ENCODE results near the gene EIF3J. TPM values are rescaled to one million over a fixed set of nuclear protein-coding genes. Genes with fewer than 3 reads are reported as not detected.
"Not testable (repeated sequence)": the region's sequence is repeated elsewhere in the genome, so short reads cannot be mapped to it uniquely, and the experiment has no call there.

Gene EIF3J
- polyA plus RNA-seq, 1 donor from 2014 or later: 52.9 TPM

DNA sequence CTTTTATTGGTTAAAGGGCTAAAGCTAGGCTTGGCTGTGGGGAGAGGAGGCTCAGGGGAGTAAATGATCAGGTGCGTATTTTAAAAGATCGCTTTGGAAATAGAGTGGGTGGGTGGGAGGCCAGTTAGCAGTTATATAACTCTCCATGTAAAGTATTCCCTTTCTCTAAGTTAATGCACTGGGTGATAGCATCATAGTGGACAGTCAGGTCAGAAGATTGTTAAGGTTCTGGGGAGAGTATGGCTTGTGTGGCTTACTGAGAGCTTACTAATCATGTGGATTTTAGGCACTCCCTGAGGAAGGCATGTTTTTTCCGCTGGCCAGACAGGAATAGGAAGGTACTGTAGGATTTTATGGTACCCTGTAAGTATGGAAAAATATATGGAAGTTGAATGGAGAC is 6.3 kb upstream of the EIF3J start:
- no peak overlapping the region for H3K4me2 ChIP-seq (ENCODE audit: low read length)
- H3K4me3 ChIP-seq (ENCODE audit: low read length): no peak overlapping the region
- no peaks in the 10 kb centered on the region for H3K9me3 ChIP-seq (ENCODE audit: low read length)
- no peaks in the 10 kb centered on the region for H3K9me2 ChIP-seq (ENCODE audit: insufficient read depth, low read length)
- TF ChIP-seq POLR2AphosphoS5 (IDR thresholded peaks at IDR 0.05): no peak
- peaks cover 4% of the 10 kb centered on the region for H3K79me2 ChIP-seq (replicated peaks; ENCODE audit: insufficient read depth, low read length)
- H3K36me3 ChIP-seq (ENCODE audit: insufficient read depth, low read length): no peaks in the 10 kb centered on the region
- no peak overlapping the region for H3K9ac ChIP-seq (ENCODE audit: low read length)
- no peak overlapping the region for H2AFZ ChIP-seq (ENCODE audit: low read depth, low read length)
- H4K20me1 ChIP-seq (ENCODE audit: insufficient read depth): no peaks in the 10 kb centered on the region
- H3F3A ChIP-seq (ENCODE audit: insufficient read depth, low read length, poor library complexity, severe bottlenecking): no peaks in the 10 kb centered on the region
- no peaks in the 10 kb centered on the region for H3K27me3 ChIP-seq (ENCODE audit: insufficient read depth, low read depth, low read length)
- no peak overlapping the region for H3K27ac ChIP-seq (ENCODE audit: low read length)

DNA sequence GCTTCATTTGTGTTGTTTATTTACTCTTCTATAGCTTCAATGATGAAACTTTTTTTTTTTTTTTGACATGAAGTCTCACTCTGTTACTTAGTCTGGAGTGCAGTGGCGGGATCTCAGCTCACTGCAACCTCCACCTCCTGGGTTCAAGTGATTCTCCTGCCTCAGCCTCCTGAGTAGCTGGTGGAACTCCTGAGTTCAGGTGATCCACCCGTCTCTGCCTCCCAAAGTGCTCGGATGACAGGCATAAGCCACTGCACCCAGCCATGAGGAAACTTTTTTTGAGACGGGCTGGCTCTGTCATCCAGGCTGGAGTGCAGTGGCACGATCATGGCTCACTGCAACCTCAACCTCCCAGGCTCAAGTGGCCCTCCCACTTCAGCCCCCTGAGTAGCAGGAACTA is 4.7 kb upstream of the EIF3J start:
- not testable (repeated sequence) for H3K4me2 ChIP-seq (ENCODE audit: low read length); H3F3A ChIP-seq (ENCODE audit: insufficient read depth, low read length, poor library complexity, severe bottlenecking); H3K9ac ChIP-seq (ENCODE audit: low read length); H3K27me3 ChIP-seq (ENCODE audit: insufficient read depth, low read depth, low read length); H3K79me2 ChIP-seq (replicated peaks; ENCODE audit: insufficient read depth, low read length); H2AFZ ChIP-seq (ENCODE audit: low read depth, low read length); H3K27ac ChIP-seq (ENCODE audit: low read length); H3K36me3 ChIP-seq (ENCODE audit: insufficient read depth, low read length); H3K4me3 ChIP-seq (ENCODE audit: low read length); H3K9me2 ChIP-seq (ENCODE audit: insufficient read depth, low read length); H4K20me1 ChIP-seq (ENCODE audit: insufficient read depth); H3K9me3 ChIP-seq (ENCODE audit: low read length)

DNA sequence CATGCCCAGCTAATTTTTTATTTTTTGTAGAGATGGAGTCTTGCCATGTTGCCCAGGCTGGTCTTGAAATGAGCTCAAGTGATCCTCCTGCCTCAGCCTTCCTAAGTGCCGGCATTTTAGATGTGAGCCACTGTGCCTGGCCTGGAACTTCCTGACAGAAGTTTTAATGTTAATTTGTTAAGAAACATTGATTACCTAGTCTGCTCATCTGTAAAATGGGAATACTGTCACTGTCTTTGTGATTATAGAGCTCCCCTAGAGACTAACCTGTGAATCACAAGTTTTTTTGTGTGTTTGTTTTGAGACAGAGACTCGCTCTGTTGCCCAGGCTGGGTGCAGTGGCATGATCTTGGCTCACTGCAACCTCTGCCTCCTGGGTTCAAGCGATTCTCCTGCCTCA is 4.3 kb upstream of the EIF3J start:
- no peak overlapping the region for H3K4me3 ChIP-seq (ENCODE audit: low read length)
- H3K36me3 ChIP-seq (ENCODE audit: insufficient read depth, low read length): no peaks in the 10 kb centered on the region
- H4K20me1 ChIP-seq (ENCODE audit: insufficient read depth): no peaks in the 10 kb centered on the region
- no peaks in the 10 kb centered on the region for H3K27me3 ChIP-seq (ENCODE audit: insufficient read depth, low read depth, low read length)
- H3K27ac ChIP-seq (ENCODE audit: low read length): no peak overlapping the region
- no peaks in the 10 kb centered on the region for H3F3A ChIP-seq (ENCODE audit: insufficient read depth, low read length, poor library complexity, severe bottlenecking)
- TF ChIP-seq POLR2AphosphoS5 (IDR thresholded peaks at IDR 0.05) (no peak), MXI1 (conservative IDR thresholded peaks at IDR 0.05; ENCODE audit: poor library complexity, severe bottlenecking) (no peak), EZH2 (IDR thresholded peaks at IDR 0.05; ENCODE audit: borderline replicate concordance, insufficient read depth, low read length, poor library complexity, severe bottlenecking) (no peak), SMC3 (conservative IDR thresholded peaks at IDR 0.05; ENCODE audit: poor library complexity) (no peak), RAD21 (conservative IDR thresholded peaks at IDR 0.05) (no peak)
- TF ChIP-seq, protein P1, sequence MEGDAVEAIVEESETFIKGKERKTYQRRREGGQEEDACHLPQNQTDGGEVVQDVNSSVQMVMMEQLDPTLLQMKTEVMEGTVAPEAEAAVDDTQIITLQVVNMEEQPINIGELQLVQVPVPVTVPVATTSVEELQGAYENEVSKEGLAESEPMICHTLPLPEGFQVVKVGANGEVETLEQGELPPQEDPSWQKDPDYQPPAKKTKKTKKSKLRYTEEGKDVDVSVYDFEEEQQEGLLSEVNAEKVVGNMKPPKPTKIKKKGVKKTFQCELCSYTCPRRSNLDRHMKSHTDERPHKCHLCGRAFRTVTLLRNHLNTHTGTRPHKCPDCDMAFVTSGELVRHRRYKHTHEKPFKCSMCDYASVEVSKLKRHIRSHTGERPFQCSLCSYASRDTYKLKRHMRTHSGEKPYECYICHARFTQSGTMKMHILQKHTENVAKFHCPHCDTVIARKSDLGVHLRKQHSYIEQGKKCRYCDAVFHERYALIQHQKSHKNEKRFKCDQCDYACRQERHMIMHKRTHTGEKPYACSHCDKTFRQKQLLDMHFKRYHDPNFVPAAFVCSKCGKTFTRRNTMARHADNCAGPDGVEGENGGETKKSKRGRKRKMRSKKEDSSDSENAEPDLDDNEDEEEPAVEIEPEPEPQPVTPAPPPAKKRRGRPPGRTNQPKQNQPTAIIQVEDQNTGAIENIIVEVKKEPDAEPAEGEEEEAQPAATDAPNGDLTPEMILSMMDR (IDR thresholded peaks at IDR 0.05; ENCODE audit: poor library complexity, severe bottlenecking): no peak
- H3K79me2 ChIP-seq (replicated peaks; ENCODE audit: insufficient read depth, low read length): peaks cover 4% of the 10 kb centered on the region
- no peaks in the 10 kb centered on the region for H3K9me2 ChIP-seq (ENCODE audit: insufficient read depth, low read length)
- no peak overlapping the region for H2AFZ ChIP-seq (ENCODE audit: low read depth, low read length)
- no peak overlapping the region for H3K4me2 ChIP-seq (ENCODE audit: low read length)
- no peak overlapping the region for H3K9ac ChIP-seq (ENCODE audit: low read length)
- no peaks in the 10 kb centered on the region for H3K9me3 ChIP-seq (ENCODE audit: low read length)

DNA sequence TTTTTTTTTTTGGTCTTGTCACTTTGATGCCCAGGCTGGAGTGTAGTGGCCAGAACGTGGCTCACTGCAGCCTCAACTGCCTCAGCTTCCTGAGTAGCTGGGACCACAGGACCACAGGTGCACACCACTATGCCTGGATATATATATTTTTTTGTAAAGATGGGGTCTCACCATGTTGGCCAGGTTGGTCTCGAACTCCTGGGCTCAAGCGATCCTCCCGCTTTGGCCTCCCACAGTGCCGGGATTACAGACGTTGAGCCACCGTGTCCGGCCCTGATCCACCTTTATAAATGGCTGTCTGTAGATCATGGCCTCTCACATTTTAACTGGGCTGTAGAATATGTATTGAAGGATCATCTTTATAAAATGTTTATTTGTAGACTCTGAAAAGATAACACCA is 1.9 kb upstream of the EIF3J start:
- H3K36me3 ChIP-seq (ENCODE audit: insufficient read depth, low read length): no peaks in the 10 kb centered on the region
- no peaks in the 10 kb centered on the region for H3K9me2 ChIP-seq (ENCODE audit: insufficient read depth, low read length)
- H4K20me1 ChIP-seq (ENCODE audit: insufficient read depth): no peaks in the 10 kb centered on the region
- peak overlapping the region; percentile 90 for H3K4me3 ChIP-seq (ENCODE audit: low read length)
- H3K27me3 ChIP-seq (ENCODE audit: insufficient read depth, low read depth, low read length): no peaks in the 10 kb centered on the region
- H3K9ac ChIP-seq (ENCODE audit: low read length): no peak overlapping the region
- no peak overlapping the region for H2AFZ ChIP-seq (ENCODE audit: low read depth, low read length)
- H3K79me2 ChIP-seq (replicated peaks; ENCODE audit: insufficient read depth, low read length): peaks cover 17% of the 10 kb centered on the region
- no peak overlapping the region for H3K27ac ChIP-seq (ENCODE audit: low read length)
- H3F3A ChIP-seq (ENCODE audit: insufficient read depth, low read length, poor library complexity, severe bottlenecking): no peaks in the 10 kb centered on the region
- TF ChIP-seq, protein P1 (IDR thresholded peaks at IDR 0.05; ENCODE audit: poor library complexity, severe bottlenecking): no peak
- TF ChIP-seq, protein P2, sequence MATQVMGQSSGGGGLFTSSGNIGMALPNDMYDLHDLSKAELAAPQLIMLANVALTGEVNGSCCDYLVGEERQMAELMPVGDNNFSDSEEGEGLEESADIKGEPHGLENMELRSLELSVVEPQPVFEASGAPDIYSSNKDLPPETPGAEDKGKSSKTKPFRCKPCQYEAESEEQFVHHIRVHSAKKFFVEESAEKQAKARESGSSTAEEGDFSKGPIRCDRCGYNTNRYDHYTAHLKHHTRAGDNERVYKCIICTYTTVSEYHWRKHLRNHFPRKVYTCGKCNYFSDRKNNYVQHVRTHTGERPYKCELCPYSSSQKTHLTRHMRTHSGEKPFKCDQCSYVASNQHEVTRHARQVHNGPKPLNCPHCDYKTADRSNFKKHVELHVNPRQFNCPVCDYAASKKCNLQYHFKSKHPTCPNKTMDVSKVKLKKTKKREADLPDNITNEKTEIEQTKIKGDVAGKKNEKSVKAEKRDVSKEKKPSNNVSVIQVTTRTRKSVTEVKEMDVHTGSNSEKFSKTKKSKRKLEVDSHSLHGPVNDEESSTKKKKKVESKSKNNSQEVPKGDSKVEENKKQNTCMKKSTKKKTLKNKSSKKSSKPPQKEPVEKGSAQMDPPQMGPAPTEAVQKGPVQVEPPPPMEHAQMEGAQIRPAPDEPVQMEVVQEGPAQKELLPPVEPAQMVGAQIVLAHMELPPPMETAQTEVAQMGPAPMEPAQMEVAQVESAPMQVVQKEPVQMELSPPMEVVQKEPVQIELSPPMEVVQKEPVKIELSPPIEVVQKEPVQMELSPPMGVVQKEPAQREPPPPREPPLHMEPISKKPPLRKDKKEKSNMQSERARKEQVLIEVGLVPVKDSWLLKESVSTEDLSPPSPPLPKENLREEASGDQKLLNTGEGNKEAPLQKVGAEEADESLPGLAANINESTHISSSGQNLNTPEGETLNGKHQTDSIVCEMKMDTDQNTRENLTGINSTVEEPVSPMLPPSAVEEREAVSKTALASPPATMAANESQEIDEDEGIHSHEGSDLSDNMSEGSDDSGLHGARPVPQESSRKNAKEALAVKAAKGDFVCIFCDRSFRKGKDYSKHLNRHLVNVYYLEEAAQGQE (IDR thresholded peaks at IDR 0.05; ENCODE audit: borderline replicate concordance): no peak
- no peak for TF ChIP-seq MXI1 (conservative IDR thresholded peaks at IDR 0.05; ENCODE audit: poor library complexity, severe bottlenecking)
- H3K9me3 ChIP-seq (ENCODE audit: low read length): no peaks in the 10 kb centered on the region
- no peak overlapping the region for H3K4me2 ChIP-seq (ENCODE audit: low read length)
